Stomach (tissue), 4 donors: ENCODE results near the gene M1AP.

Experiments used
- CTCF ChIP-seq, 7 experiments: fragments of 450-650 bp in 4 of 7; fragments of 200-600 bp in 3 of 7; sonication (generic) in 3 of 7; IDR thresholded peaks; one replicate each; pipeline ENCODE4 v1.5.1; 2016 to 2019; ENCODE audit warnings: antibody characterized with exemption in 7 of 7, control low read depth in 2 of 7, mild to moderate bottlenecking in 1 of 7
- POLR2A ChIP-seq, 4 donors: fragments of 450-650 bp; IDR thresholded peaks; one replicate each; pipeline ENCODE4 v1.6.1; 2016; ENCODE audit warnings: antibody characterized with exemption in 4 of 4, control low read depth in 2 of 4, mild to moderate bottlenecking in 1 of 4, moderate library complexity in 1 of 4
- POLR2AphosphoS5 ChIP-seq, 3 donors: sonication (generic); formaldehyde crosslinking; IDR thresholded peaks; one replicate each; pipeline ENCODE4 v1.6.1; 2016; ENCODE audit warnings: antibody characterized with exemption in 3 of 3

GRCh38 chr2:74554820-74555531 is 93.2 kb downstream of the M1AP start:
- TF ChIP-seq CTCF (IDR thresholded peaks at IDR 0.05): no peak
- TF ChIP-seq POLR2A (IDR thresholded peaks at IDR 0.05): peak in 1 of 4 donors; percentile 1
- no peak for TF ChIP-seq POLR2AphosphoS5 (IDR thresholded peaks at IDR 0.05)
